Loucy (cell line): ENCODE results near the gene SPOCK1.
"Not testable (repeated sequence)": the region's sequence is repeated elsewhere in the genome, so short reads cannot be mapped to it uniquely, and the experiment has no call there.

Source experiments
- H2AFZ ChIP-seq: fragments of 200-600 bp; sonication (generic); 2 replicates; pipeline ENCODE4 v1.6.0; 2016; ENCODE audit warnings: antibody characterized with exemption, mild to moderate bottlenecking, low read length, moderate library complexity
- H3F3A ChIP-seq: fragments of 200-600 bp; 2 replicates; pipeline ENCODE4 v1.6.0; 2016; ENCODE audit warnings: antibody characterized with exemption, low read depth, mild to moderate bottlenecking
- H3K27me3 ChIP-seq: fragments of 200-600 bp; sonication (generic); 2 replicates; pipeline ENCODE4 v1.6.1; 2014; ENCODE audit warnings: low read length, mild to moderate bottlenecking; ENCODE audit not compliant: insufficient read depth, poor library complexity, severe bottlenecking
- H3K36me3 ChIP-seq: fragments of 200-600 bp; sonication (generic); 2 replicates; pipeline ENCODE4 v1.6.1; 2016; ENCODE audit warnings: low read length; ENCODE audit not compliant: insufficient read depth
- H3K4me1 ChIP-seq: fragments of 200-600 bp; sonication (generic); 2 replicates; pipeline ENCODE4 v1.5.1; 2014; ENCODE audit warnings: low read length, mild to moderate bottlenecking; ENCODE audit not compliant: insufficient read depth, poor library complexity, severe bottlenecking
- H3K4me2 ChIP-seq: fragments of 200-600 bp; sonication (generic); 2 replicates; pipeline ENCODE4 v1.6.0; 2014; ENCODE audit warnings: antibody characterized with exemption, low read length, low read depth, mild to moderate bottlenecking; ENCODE audit not compliant: poor library complexity, severe bottlenecking
- H3K4me3 ChIP-seq: fragments of 200-600 bp; sonication (generic); 2 replicates; pipeline ENCODE4 v1.5.1; 2014; ENCODE audit warnings: low read length, mild to moderate bottlenecking, mixed read lengths; ENCODE audit not compliant: poor library complexity, severe bottlenecking
- H3K79me2 ChIP-seq: fragments of 200-600 bp; sonication (generic); 2 replicates; pipeline ENCODE4 v1.6.1; 2014; ENCODE audit warnings: low read length; ENCODE audit not compliant: insufficient read depth
- H3K9ac ChIP-seq: fragments of 200-600 bp; sonication (generic); 2 replicates; pipeline ENCODE4 v1.6.0; 2014; ENCODE audit warnings: mild to moderate bottlenecking, low read depth, low read length, moderate library complexity; ENCODE audit not compliant: poor library complexity, severe bottlenecking
- H3K9me2 ChIP-seq: fragments of 200-600 bp; sonication (generic); replicated peaks from 2 replicates; pipeline ENCODE4 v1.6.1; 2016; ENCODE audit warnings: low read depth, low read length, mixed read lengths
- H3K9me3 ChIP-seq: fragments of 200-600 bp; sonication (generic); 2 replicates; pipeline ENCODE4 v1.6.1; 2014; ENCODE audit warnings: mild to moderate bottlenecking, antibody characterized with exemption, low read length, low read depth; ENCODE audit not compliant: insufficient read depth
- H4K20me1 ChIP-seq: fragments of 200-600 bp; sonication (generic); 2 replicates; pipeline ENCODE4 v1.6.0; 2014; ENCODE audit warnings: antibody characterized with exemption, low read length, mild to moderate bottlenecking; ENCODE audit not compliant: insufficient read depth, poor library complexity, severe bottlenecking
- EZH2phosphoT487 ChIP-seq: fragments of 200-600 bp; IDR thresholded peaks from 2 replicates; pipeline ENCODE4 v1.6.1; 2018; ENCODE audit warnings: antibody characterized with exemption, mild to moderate bottlenecking, moderate library complexity, borderline replicate concordance
- TF ChIP-seq, protein P1 (sequence below): fragments of 200-600 bp; sonication (generic); conservative IDR thresholded peaks from 2 replicates; pipeline ENCODE4 v1.5.1; 2014; ENCODE audit warnings: mild to moderate bottlenecking, antibody characterized with exemption, low read length

The SPOCK1 gene

DNA sequence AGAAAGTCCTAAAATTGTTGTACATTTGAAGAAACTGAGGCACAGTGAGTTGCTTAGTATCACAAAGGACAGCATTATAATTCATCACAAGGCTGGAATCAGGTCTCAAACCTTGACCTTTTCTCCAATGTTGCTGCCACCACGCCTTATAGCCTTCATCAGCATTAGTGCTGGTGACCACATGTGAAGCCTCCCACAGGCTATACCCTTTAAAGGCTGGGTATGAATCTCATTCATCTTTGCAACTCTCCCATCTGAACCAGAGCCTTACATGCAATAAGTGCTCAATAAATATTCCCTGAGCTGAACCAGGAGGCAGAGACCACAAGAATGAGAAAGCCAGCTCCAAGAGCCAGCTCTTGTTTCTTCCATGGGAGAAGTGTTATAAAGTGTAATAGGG is 104.7 kb downstream of the SPOCK1 start:
- TF ChIP-seq, protein P1, sequence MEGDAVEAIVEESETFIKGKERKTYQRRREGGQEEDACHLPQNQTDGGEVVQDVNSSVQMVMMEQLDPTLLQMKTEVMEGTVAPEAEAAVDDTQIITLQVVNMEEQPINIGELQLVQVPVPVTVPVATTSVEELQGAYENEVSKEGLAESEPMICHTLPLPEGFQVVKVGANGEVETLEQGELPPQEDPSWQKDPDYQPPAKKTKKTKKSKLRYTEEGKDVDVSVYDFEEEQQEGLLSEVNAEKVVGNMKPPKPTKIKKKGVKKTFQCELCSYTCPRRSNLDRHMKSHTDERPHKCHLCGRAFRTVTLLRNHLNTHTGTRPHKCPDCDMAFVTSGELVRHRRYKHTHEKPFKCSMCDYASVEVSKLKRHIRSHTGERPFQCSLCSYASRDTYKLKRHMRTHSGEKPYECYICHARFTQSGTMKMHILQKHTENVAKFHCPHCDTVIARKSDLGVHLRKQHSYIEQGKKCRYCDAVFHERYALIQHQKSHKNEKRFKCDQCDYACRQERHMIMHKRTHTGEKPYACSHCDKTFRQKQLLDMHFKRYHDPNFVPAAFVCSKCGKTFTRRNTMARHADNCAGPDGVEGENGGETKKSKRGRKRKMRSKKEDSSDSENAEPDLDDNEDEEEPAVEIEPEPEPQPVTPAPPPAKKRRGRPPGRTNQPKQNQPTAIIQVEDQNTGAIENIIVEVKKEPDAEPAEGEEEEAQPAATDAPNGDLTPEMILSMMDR = no peak
- TF ChIP-seq EZH2phosphoT487 = no peak
- Histone ChIP-seq H3K27me3 (no peaks in the 10 kb centered on the region), H3K36me3 (no peaks in the 10 kb centered on the region), H4K20me1 (no peaks in the 10 kb centered on the region), H2AFZ (no peak overlapping the region), H3K4me1 (no peaks in the 10 kb centered on the region), H3K9me2 (no peaks in the 10 kb centered on the region), H3K4me2 (no peak overlapping the region), H3K9me3 (no peaks in the 10 kb centered on the region), H3K79me2 (no peaks in the 10 kb centered on the region), H3K9ac (no peak overlapping the region), H3K4me3 (no peak overlapping the region), H3F3A (no peaks in the 10 kb centered on the region)

DNA sequence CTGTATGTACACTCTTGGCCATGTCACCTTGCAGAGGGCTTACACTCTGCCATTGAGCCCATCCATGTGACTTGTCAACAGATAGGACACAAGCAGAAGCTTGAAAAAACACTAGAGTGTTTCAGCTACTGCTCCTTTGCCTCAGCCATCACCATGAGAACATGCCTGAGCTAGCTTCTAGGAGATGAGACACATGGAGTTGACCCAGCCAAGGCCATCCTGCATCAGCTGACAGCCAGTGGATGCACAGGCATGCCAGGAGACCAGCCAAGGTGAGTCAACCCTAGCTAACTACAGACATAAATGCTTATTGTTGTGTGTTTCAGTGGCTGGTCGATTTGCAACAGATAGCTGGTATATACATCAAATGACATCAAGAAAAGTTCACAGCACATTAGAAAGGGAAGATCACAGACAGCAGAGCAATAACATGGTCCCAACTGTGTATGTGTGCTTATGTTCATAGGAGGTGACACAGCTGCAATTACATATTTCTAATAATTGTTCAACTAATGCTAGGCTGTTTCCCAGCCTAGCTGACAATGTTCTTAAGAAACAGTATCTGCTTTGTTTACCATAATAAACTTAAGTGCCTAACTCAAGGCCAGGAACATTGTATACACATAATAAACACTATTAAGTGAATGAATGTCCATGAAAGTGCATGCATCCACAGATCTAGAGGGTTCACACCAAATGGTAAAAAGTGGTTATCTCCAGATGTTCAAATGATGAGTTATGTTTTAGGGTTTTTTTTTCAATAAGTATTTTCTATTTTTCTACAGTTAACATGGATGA is 105.7 kb downstream of the SPOCK1 start:
- no peaks in the 10 kb centered on the region for H4K20me1 ChIP-seq
- no peaks in the 10 kb centered on the region for H3K79me2 ChIP-seq
- no peaks in the 10 kb centered on the region for H3K9me2 ChIP-seq
- no peak overlapping the region for H3K4me2 ChIP-seq
- H2AFZ ChIP-seq = no peak overlapping the region
- no peaks in the 10 kb centered on the region for H3K27me3 ChIP-seq
- H3K4me1 ChIP-seq = no peaks in the 10 kb centered on the region
- TF ChIP-seq, protein P1 = no peak
- TF ChIP-seq EZH2phosphoT487 = no peak
- no peak overlapping the region for H3K4me3 ChIP-seq
- no peaks in the 10 kb centered on the region for H3K9me3 ChIP-seq
- no peak overlapping the region for H3K9ac ChIP-seq
- H3K36me3 ChIP-seq = no peaks in the 10 kb centered on the region
- no peaks in the 10 kb centered on the region for H3F3A ChIP-seq

DNA sequence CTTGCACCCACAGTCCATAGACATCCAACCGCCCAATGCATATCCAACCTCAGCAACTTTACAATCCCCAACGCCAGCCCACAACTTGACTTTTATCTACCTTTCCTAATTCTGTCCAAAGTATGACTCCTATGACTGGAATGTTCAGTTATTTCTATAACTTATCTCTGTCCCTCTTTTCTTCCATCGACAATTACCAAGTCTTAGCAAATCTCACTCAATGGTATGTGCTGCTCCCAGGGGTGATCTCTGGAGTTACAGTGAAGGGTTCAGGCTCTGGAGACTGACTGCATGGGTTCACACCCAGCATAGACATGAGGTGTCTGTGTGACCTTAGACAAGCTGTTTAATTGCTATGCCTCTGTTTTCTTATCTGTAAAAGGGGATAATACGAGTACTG is 106.9 kb downstream of the SPOCK1 start:
- Histone ChIP-seq H3K27me3 (no peaks in the 10 kb centered on the region), H3K4me2 (no peak overlapping the region), H2AFZ (no peak overlapping the region), H3K36me3 (no peaks in the 10 kb centered on the region), H4K20me1 (no peaks in the 10 kb centered on the region), H3K4me3 (no peak overlapping the region), H3K9me2 (no peaks in the 10 kb centered on the region), H3K4me1 (no peaks in the 10 kb centered on the region), H3F3A (no peaks in the 10 kb centered on the region), H3K9me3 (no peaks in the 10 kb centered on the region), H3K79me2 (no peaks in the 10 kb centered on the region), H3K9ac (no peak overlapping the region)
- TF ChIP-seq EZH2phosphoT487 = no peak
- TF ChIP-seq, protein P1 = no peak

DNA sequence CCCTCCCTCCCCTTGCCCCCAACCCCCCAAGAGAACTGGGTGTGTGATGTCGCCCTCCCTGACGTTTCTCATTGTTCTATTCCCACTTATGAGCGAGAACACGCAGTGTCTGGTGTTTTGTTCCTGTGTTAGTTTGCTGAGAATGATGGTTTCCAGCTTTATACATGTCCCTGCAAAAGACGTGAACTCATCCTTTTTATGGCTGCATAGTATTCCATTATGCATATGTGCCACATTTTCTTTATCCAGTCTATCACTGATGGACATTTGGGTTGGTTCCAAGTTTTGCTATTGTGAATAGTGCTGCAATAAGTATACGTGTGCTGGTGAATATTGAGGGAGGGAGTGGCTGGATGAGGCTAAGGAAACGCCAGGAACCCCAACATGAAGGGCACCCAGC is 108.1 kb downstream of the SPOCK1 start:
- H3F3A ChIP-seq, H3K36me3 ChIP-seq, H3K27me3 ChIP-seq, H2AFZ ChIP-seq, H3K4me1 ChIP-seq, H3K9me2 ChIP-seq, H3K4me2 ChIP-seq, H3K9me3 ChIP-seq, H3K4me3 ChIP-seq, H4K20me1 ChIP-seq, H3K79me2 ChIP-seq, H3K9ac ChIP-seq: not testable (repeated sequence)
